Lung microvascular endothelial cell (primary cell): ENCODE data around the gene RPL22. TPM values are rescaled to one million over a fixed set of nuclear protein-coding genes. Genes with fewer than 3 reads are reported as not detected.

ENCODE experiments used
- total RNA-seq: library from RNA; depleted of rRNA; stranded (reverse); fragments of >200 nt; gene quantifications from 2 replicates; pipeline ENCODE4 v1.2.1, GENCODE V29; 2014

The RPL22 gene
- total RNA-seq, 1 donor from 2014 or later, result 152 TPM

Other genes with a start within 250 kb of the RPL22 start
- 1.4 and 1.5 TPM in 2 replicates for gene NPHP4, start 207.2 kb downstream of the RPL22 start, total RNA-seq
- 0.65 and 0.99 TPM in 2 replicates for gene KCNAB2, start 153.7 kb downstream of the RPL22 start, total RNA-seq
- under 0.01 TPM in 2 replicates for gene CHD5, start 19.3 kb downstream of the RPL22 start, total RNA-seq
- 2.4 and 2.6 TPM in 2 replicates for gene RNF207, start 6.5 kb upstream of the RPL22 start, total RNA-seq
- gene ICMT, start 36.4 kb upstream of the RPL22 start, total RNA-seq, result 51.6 and 72.6 TPM in 2 replicates
- gene HES3, start 44.6 kb upstream of the RPL22 start, total RNA-seq, result not detected in 2 replicates
- 1.7 and 3.0 TPM in 2 replicates for gene GPR153, start 61.5 kb upstream of the RPL22 start, total RNA-seq
- gene ACOT7, start 194.2 kb upstream of the RPL22 start, total RNA-seq, result 10.7 and 25.1 TPM in 2 replicates
- gene HES2, start 220.3 kb upstream of the RPL22 start, total RNA-seq, result 7.3 and 19.8 TPM in 2 replicates
- gene ESPN, start 225.2 kb upstream of the RPL22 start, total RNA-seq, result 0.20 and 0.65 TPM in 2 replicates